WTC11 (cell line): ENCODE measurements around the gene HDDC3.
A peak's percentile ranks its signal among the peaks of the same experiment; 100 is the strongest.

Source experiments
- TCF7 ChIP-seq: sonication (generic); formaldehyde crosslinking; IDR thresholded peaks from 2 replicates; pipeline ENCODE4 v1.8.0; 2022; ENCODE audit warnings: mild to moderate bottlenecking, low read depth, missing genetic modification reagents, moderate library complexity
- TF ChIP-seq, protein P1 (sequence below): fragments of 200-600 bp; IDR thresholded peaks from 2 replicates; pipeline ENCODE4 v1.8.0; 2022; ENCODE audit warnings: antibody characterized with exemption
- TF ChIP-seq, protein P2 (sequence below): fragments of 250-450 bp; sonication (Bioruptor Pico); IDR thresholded peaks from 2 replicates; pipeline ENCODE4 v1.9.0; 2021; ENCODE audit warnings: mild to moderate bottlenecking, borderline replicate concordance
- TF ChIP-seq, protein P3 (sequence below): sonication (generic); formaldehyde crosslinking; IDR thresholded peaks from 2 replicates; pipeline ENCODE4 v1.8.1; 2023; ENCODE audit warnings: mild to moderate bottlenecking, missing genetic modification reagents, moderate library complexity

DNA sequence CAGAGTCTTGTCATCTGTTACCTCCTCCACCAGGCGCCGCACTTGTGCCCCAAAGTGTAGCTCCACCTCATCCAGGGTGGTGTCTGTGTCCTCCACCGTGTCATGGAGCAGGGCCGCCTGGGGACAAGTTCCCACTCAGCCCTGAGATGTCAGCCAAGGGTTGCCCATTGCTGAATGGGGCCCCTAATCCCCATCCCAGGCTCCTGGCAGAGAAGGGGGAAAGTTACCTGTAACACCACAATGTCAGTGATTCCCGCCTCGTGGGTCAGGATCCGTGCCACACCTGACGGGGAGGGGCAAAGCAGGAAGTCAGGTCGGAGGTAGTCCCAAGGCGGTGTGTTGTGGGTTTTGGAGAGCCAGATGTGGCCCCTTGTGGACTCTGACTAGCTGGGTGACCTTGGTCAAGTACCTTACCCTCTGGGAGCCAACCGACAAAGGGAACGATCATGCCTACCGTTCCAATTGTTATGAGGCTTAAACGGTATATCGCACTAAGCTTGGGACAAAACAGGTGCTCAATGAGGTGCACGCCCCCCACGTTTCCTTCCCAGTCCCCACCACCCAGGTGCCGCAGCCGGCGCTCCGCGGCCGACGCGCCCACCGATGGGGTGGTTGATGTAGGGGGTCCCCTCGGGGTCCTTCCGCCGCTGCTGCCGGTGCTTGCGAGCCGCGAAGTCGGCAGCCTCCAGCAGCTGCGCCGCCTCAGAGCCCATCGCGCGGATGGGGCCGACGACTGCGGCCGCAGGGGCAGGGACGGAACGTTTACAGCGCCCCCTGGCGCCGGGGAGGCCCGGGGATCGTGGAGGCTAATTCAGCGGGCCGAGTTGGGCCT lies at the start of gene HDDC3:
- TF ChIP-seq TCF7 (CRISPR knock-in tag) = no peak
- TF ChIP-seq, protein P1, sequence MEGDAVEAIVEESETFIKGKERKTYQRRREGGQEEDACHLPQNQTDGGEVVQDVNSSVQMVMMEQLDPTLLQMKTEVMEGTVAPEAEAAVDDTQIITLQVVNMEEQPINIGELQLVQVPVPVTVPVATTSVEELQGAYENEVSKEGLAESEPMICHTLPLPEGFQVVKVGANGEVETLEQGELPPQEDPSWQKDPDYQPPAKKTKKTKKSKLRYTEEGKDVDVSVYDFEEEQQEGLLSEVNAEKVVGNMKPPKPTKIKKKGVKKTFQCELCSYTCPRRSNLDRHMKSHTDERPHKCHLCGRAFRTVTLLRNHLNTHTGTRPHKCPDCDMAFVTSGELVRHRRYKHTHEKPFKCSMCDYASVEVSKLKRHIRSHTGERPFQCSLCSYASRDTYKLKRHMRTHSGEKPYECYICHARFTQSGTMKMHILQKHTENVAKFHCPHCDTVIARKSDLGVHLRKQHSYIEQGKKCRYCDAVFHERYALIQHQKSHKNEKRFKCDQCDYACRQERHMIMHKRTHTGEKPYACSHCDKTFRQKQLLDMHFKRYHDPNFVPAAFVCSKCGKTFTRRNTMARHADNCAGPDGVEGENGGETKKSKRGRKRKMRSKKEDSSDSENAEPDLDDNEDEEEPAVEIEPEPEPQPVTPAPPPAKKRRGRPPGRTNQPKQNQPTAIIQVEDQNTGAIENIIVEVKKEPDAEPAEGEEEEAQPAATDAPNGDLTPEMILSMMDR = peak; percentile 83
- TF ChIP-seq, protein P2, sequence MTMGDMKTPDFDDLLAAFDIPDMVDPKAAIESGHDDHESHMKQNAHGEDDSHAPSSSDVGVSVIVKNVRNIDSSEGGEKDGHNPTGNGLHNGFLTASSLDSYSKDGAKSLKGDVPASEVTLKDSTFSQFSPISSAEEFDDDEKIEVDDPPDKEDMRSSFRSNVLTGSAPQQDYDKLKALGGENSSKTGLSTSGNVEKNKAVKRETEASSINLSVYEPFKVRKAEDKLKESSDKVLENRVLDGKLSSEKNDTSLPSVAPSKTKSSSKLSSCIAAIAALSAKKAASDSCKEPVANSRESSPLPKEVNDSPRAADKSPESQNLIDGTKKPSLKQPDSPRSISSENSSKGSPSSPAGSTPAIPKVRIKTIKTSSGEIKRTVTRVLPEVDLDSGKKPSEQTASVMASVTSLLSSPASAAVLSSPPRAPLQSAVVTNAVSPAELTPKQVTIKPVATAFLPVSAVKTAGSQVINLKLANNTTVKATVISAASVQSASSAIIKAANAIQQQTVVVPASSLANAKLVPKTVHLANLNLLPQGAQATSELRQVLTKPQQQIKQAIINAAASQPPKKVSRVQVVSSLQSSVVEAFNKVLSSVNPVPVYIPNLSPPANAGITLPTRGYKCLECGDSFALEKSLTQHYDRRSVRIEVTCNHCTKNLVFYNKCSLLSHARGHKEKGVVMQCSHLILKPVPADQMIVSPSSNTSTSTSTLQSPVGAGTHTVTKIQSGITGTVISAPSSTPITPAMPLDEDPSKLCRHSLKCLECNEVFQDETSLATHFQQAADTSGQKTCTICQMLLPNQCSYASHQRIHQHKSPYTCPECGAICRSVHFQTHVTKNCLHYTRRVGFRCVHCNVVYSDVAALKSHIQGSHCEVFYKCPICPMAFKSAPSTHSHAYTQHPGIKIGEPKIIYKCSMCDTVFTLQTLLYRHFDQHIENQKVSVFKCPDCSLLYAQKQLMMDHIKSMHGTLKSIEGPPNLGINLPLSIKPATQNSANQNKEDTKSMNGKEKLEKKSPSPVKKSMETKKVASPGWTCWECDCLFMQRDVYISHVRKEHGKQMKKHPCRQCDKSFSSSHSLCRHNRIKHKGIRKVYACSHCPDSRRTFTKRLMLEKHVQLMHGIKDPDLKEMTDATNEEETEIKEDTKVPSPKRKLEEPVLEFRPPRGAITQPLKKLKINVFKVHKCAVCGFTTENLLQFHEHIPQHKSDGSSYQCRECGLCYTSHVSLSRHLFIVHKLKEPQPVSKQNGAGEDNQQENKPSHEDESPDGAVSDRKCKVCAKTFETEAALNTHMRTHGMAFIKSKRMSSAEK (CRISPR knock-in tag) = no peak
- TF ChIP-seq, protein P3, sequence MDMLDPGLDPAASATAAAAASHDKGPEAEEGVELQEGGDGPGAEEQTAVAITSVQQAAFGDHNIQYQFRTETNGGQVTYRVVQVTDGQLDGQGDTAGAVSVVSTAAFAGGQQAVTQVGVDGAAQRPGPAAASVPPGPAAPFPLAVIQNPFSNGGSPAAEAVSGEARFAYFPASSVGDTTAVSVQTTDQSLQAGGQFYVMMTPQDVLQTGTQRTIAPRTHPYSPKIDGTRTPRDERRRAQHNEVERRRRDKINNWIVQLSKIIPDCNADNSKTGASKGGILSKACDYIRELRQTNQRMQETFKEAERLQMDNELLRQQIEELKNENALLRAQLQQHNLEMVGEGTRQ (CRISPR knock-in tag) = no peak
